H9 (cell line): ENCODE results near the gene TRPC4AP. TPM values are rescaled to one million over a fixed set of nuclear protein-coding genes. Genes with fewer than 3 reads are reported as not detected.

Experiments used
- DNase-seq: peaks from one replicate; pipeline ENCODE4 v3.0.0-alpha.2; 2017
- H2AFZ ChIP-seq: one replicate; pipeline ENCODE4 v1.6.1; 2013; ENCODE audit warnings: mild to moderate bottlenecking, low read length, control low read depth, moderate library complexity
- H2AK5ac ChIP-seq: 2 replicates; pipeline ENCODE4 v1.6.1; 2013; ENCODE audit warnings: low read length, control low read depth, mixed read lengths; ENCODE audit not compliant: insufficient read length
- H2BK120ac ChIP-seq: one replicate; pipeline ENCODE4 v1.6.1; 2013; ENCODE audit warnings: low read depth, mild to moderate bottlenecking, low read length, control low read depth, inconsistent platforms; ENCODE audit not compliant: poor library complexity, severe bottlenecking
- H2BK12ac ChIP-seq: 2 replicates; pipeline ENCODE4 v1.6.1; 2013; ENCODE audit warnings: low read length, control low read depth, mixed read lengths, low read depth; ENCODE audit not compliant: insufficient read length
- H2BK15ac ChIP-seq: 2 replicates; pipeline ENCODE4 v1.6.1; 2013; ENCODE audit warnings: low read depth, low read length, control low read depth
- H2BK20ac ChIP-seq: one replicate; pipeline ENCODE4 v1.6.1; 2013; ENCODE audit warnings: low read depth, mild to moderate bottlenecking, low read length, control low read depth, inconsistent platforms; ENCODE audit not compliant: poor library complexity, severe bottlenecking
- H2BK5ac ChIP-seq: 2 replicates; pipeline ENCODE4 v1.6.1; 2013; ENCODE audit warnings: low read length, control low read depth, mixed read lengths; ENCODE audit not compliant: insufficient read length
- H3K14ac ChIP-seq: 2 replicates; pipeline ENCODE4 v1.6.1; 2013; ENCODE audit warnings: low read length, control low read depth; ENCODE audit not compliant: insufficient read depth
- H3K18ac ChIP-seq: 2 replicates; pipeline ENCODE4 v1.6.1; 2013; ENCODE audit warnings: low read depth, mild to moderate bottlenecking, mixed read lengths, low read length, control low read depth; ENCODE audit not compliant: insufficient read length
- H3K23ac ChIP-seq: 2 replicates; pipeline ENCODE4 v1.6.1; 2013; ENCODE audit warnings: low read length, control low read depth, mixed read lengths, low read depth; ENCODE audit not compliant: insufficient read length
- H3K23me2 ChIP-seq: 2 replicates; pipeline ENCODE4 v1.6.1; 2013; ENCODE audit warnings: low read depth, mild to moderate bottlenecking, mixed read lengths, low read length, control low read depth; ENCODE audit not compliant: insufficient read length, poor library complexity, severe bottlenecking
- H3K27ac ChIP-seq: 2 replicates; pipeline ENCODE4 v1.5.1; 2013; ENCODE audit warnings: low read length, control low read depth, mixed read lengths, low read depth; ENCODE audit not compliant: insufficient read length
- H3K27me3 ChIP-seq: 2 replicates; pipeline ENCODE4 v1.6.1; 2013; ENCODE audit warnings: low read length, control low read depth, inconsistent platforms; ENCODE audit not compliant: insufficient read depth
- H3K4ac ChIP-seq: 2 replicates; pipeline ENCODE4 v1.6.1; 2013; ENCODE audit warnings: low read depth, mild to moderate bottlenecking, control low read depth, inconsistent platforms, low read length, moderate library complexity
- H3K4me1 ChIP-seq: 2 replicates; pipeline ENCODE4 v1.6.1; 2013; ENCODE audit warnings: low read length, control low read depth, inconsistent platforms; ENCODE audit not compliant: insufficient read depth
- H3K4me2 ChIP-seq: 2 replicates; pipeline ENCODE4 v1.6.1; 2013; ENCODE audit warnings: low read length, control low read depth, mixed read lengths; ENCODE audit not compliant: insufficient read length, insufficient read depth
- H3K56ac ChIP-seq: 2 replicates; pipeline ENCODE4 v1.6.1; 2013; ENCODE audit warnings: low read depth, mild to moderate bottlenecking, mixed read lengths, low read length, control low read depth; ENCODE audit not compliant: insufficient read length
- H3K79me1 ChIP-seq: 2 replicates; pipeline ENCODE4 v1.6.1; 2013; ENCODE audit warnings: low read depth, mild to moderate bottlenecking, moderate library complexity, low read length, control low read depth, inconsistent platforms; ENCODE audit not compliant: insufficient read depth, poor library complexity, severe bottlenecking
- H3K79me2 ChIP-seq: 2 replicates; pipeline ENCODE4 v1.6.1; 2013; ENCODE audit warnings: low read length, control low read depth, inconsistent platforms; ENCODE audit not compliant: insufficient read depth
- H3K9ac ChIP-seq: 2 replicates; pipeline ENCODE4 v1.6.1; 2013; ENCODE audit warnings: low read length, control low read depth, mixed read lengths; ENCODE audit not compliant: insufficient read length; ENCODE audit errors: extremely low read depth
- H3K9me3 ChIP-seq: one replicate; pipeline ENCODE4 v1.6.1; 2013; ENCODE audit warnings: low read depth, low read length, inconsistent platforms; ENCODE audit not compliant: control insufficient read depth
- H3T11ph ChIP-seq: one replicate; pipeline ENCODE4 v1.6.1; 2013; ENCODE audit warnings: mild to moderate bottlenecking, low read length, control low read depth, inconsistent platforms
- H4K20me1 ChIP-seq: one replicate; pipeline ENCODE4 v1.6.1; 2013; ENCODE audit not compliant: control insufficient read depth, insufficient read length, insufficient read depth
- H4K5ac ChIP-seq: 2 replicates; pipeline ENCODE4 v1.6.1; 2013; ENCODE audit warnings: low read depth, mild to moderate bottlenecking, mixed read lengths, low read length, control low read depth; ENCODE audit not compliant: insufficient read length
- H4K8ac ChIP-seq: replicated peaks from 2 replicates; pipeline ENCODE4 v1.6.1; 2013; ENCODE audit warnings: low read length, control low read depth, mixed read lengths, low read depth; ENCODE audit not compliant: insufficient read length
- H4K91ac ChIP-seq: 2 replicates; pipeline ENCODE4 v1.6.1; 2013; ENCODE audit warnings: low read depth, mild to moderate bottlenecking, moderate library complexity, mixed read lengths, low read length, control low read depth; ENCODE audit not compliant: insufficient read length
- H3K27ac Mint-ChIP-seq, 3 experiments: 2 replicates in 2 of 3; 3 replicates in 1 of 3; pipeline ENCODE4 v1.8.0; 2020 to 2021; ENCODE audit warnings: mixed read lengths in 3 of 3, mild to moderate bottlenecking in 1 of 3, moderate library complexity in 1 of 3
- H3K27me3 Mint-ChIP-seq: 2 replicates; pipeline ENCODE4 v1.8.0; 2021; ENCODE audit warnings: low read depth, mild to moderate bottlenecking, moderate library complexity, mixed read lengths
- H3K36me3 Mint-ChIP-seq, 3 experiments: 2 replicates in 2 of 3; 3 replicates in 1 of 3; pipeline ENCODE4 v1.8.0; 2020 to 2021; ENCODE audit warnings: low read depth in 3 of 3, mixed read lengths in 3 of 3; ENCODE audit not compliant: insufficient read depth in 1 of 3
- H3K4me1 Mint-ChIP-seq, 2 experiments: 2 replicates each; pipeline ENCODE4 v1.8.0; 2020; ENCODE audit warnings: mixed read lengths in 2 of 2
- H3K4me3 Mint-ChIP-seq, 2 experiments: 2 replicates in 1 of 2; 3 replicates in 1 of 2; pipeline ENCODE4 v1.8.0; 2020 to 2021; ENCODE audit warnings: mild to moderate bottlenecking in 2 of 2, mixed read lengths in 2 of 2, moderate library complexity in 1 of 2
- H3K9me3 Mint-ChIP-seq, 2 experiments: 2 replicates in 1 of 2; 3 replicates in 1 of 2; pipeline ENCODE4 v1.8.0; 2020; ENCODE audit warnings: mild to moderate bottlenecking in 2 of 2, mixed read lengths in 2 of 2, moderate library complexity in 1 of 2
- WGBS: extraction: QIAGEN DNeasy Blood & Tissue Kit; methylation state at CpG from one replicate; pipeline ENCODE4 v1.1.7; 2013; ENCODE audit warnings: missing lambda C conversion rate, low lambda C conversion rate, mixed read lengths; ENCODE audit not compliant: insufficient read length; ENCODE audit errors: extremely low coverage; 5-methylcytosine and 5-hydroxymethylcytosine counted together
- total RNA-seq: library from RNA; stranded (reverse); gene quantifications from 2 replicates; pipeline ENCODE4 v1.2.1, GENCODE V29; 2021
- TF ChIP-seq, protein P1 (sequence below): fragments of 200-600 bp; sonication (generic); conservative IDR thresholded peaks from 3 replicates; pipeline ENCODE4 v1.8.0; 2021; ENCODE audit warnings: antibody characterized with exemption, mild to moderate bottlenecking

Gene TRPC4AP
- total RNA-seq, 1 experiment from 2014 or later, result 93.9 TPM

- peaks cover 0 to 3% of the 10 kb centered on the region in 2 experiments; a peak in 2 of 4 replicates for H3K4me1 Mint-ChIP-seq
These were observed 98.6 kb downstream of the TRPC4AP start for GRCh38 chr20:34993941-34994508.

More at GRCh38 chr20:34993941-34994508, 98.6 kb downstream of the TRPC4AP start:
- Histone ChIP-seq H3K56ac (no peak overlapping the region), H3T11ph (no peak overlapping the region), H4K8ac (no peak overlapping the region), H3K27me3 (no peaks in the 10 kb centered on the region), H2BK15ac (no peak overlapping the region), H2BK12ac (no peak overlapping the region), H3K79me1 (no peaks in the 10 kb centered on the region), H2BK20ac (no peak overlapping the region), H4K5ac (no peak overlapping the region), H2BK120ac (no peak overlapping the region), H3K9me3 (no peaks in the 10 kb centered on the region), H4K20me1 (no peaks in the 10 kb centered on the region), H3K9ac (no peak overlapping the region), H3K4me1 (no peaks in the 10 kb centered on the region), H3K4me2 (no peak overlapping the region), H2AK5ac (no peak overlapping the region), H3K27ac (no peak overlapping the region), H2AFZ (no peak overlapping the region), H2BK5ac (no peak overlapping the region), H3K4ac (no peak overlapping the region), H3K23ac (no peak overlapping the region), H3K23me2 (no peaks in the 10 kb centered on the region), H3K18ac (no peak overlapping the region), H3K79me2 (no peaks in the 10 kb centered on the region), H4K91ac (no peak overlapping the region), H3K14ac (no peak overlapping the region)
- Mint-ChIP-seq H3K36me3 (peaks cover 7 to 43% (median 27%) of the 10 kb centered on the region in 3 experiments; a peak in 6 of 7 replicates), H3K27me3 (peaks cover 2% of the 10 kb centered on the region), H3K4me3 (no peak overlapping the region), H3K27ac (no peak overlapping the region; a peak in 1 of 7 replicates), H3K9me3 (no peaks in the 10 kb centered on the region; a peak in 1 of 5 replicates)
- no CpG with 5 or more reads among the region's 22 CpGs for WGBS
- TF ChIP-seq, protein P1, sequence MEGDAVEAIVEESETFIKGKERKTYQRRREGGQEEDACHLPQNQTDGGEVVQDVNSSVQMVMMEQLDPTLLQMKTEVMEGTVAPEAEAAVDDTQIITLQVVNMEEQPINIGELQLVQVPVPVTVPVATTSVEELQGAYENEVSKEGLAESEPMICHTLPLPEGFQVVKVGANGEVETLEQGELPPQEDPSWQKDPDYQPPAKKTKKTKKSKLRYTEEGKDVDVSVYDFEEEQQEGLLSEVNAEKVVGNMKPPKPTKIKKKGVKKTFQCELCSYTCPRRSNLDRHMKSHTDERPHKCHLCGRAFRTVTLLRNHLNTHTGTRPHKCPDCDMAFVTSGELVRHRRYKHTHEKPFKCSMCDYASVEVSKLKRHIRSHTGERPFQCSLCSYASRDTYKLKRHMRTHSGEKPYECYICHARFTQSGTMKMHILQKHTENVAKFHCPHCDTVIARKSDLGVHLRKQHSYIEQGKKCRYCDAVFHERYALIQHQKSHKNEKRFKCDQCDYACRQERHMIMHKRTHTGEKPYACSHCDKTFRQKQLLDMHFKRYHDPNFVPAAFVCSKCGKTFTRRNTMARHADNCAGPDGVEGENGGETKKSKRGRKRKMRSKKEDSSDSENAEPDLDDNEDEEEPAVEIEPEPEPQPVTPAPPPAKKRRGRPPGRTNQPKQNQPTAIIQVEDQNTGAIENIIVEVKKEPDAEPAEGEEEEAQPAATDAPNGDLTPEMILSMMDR, result no peak
- no peak for DNase-seq
